NCI-H1930 (cell line): ENCODE results near the gene RSBN1.

ENCODE experiments used
- DNase-seq, 2 experiments: peaks; one replicate each; lab custom pipeline; 2025; lab: John Stamatoyannopoulos, UW

Gene RSBN1

GRCh38 chr1:113812661-113813135 is 422 bp upstream of the RSBN1 start:
- no peak for DNase-seq

- no peak for DNase-seq
Observed at GRCh38 chr1:113811156-113811887, 954 bp downstream of the RSBN1 start.

GRCh38 chr1:113809670-113810602 is 2.3 kb downstream of the RSBN1 start:
- no peak for DNase-seq

GRCh38 chr1:113808450-113809195 is 3.7 kb downstream of the RSBN1 start:
- no peak for DNase-seq

- DNase-seq, result no peak
Observed at GRCh38 chr1:113805639-113806038, 6.6 kb downstream of the RSBN1 start.

- DNase-seq, result no peak
Observed at GRCh38 chr1:113805256-113805531, 7.1 kb downstream of the RSBN1 start.

- no peak for DNase-seq
Observed at GRCh38 chr1:113804421-113805255, 7.6 kb downstream of the RSBN1 start.

- DNase-seq, result no peak
Observed at GRCh38 chr1:113802367-113803007, 9.8 kb downstream of the RSBN1 start.

- no peak for DNase-seq
Observed at GRCh38 chr1:113800487-113800886, 11.8 kb downstream of the RSBN1 start.

- DNase-seq, result no peak
Observed at GRCh38 chr1:113797472-113797871, 14.8 kb downstream of the RSBN1 start.

GRCh38 chr1:113793878-113794834 is 18.1 kb downstream of the RSBN1 start:
- DNase-seq, result no peak

GRCh38 chr1:113792986-113793385 is 19.3 kb downstream of the RSBN1 start:
- DNase-seq, result no peak

GRCh38 chr1:113792471-113792870 is 19.8 kb downstream of the RSBN1 start:
- DNase-seq, result no peak

- DNase-seq, result no peak
Observed at GRCh38 chr1:113788802-113789201, 23.5 kb downstream of the RSBN1 start.

GRCh38 chr1:113787663-113788062 is 24.6 kb downstream of the RSBN1 start:
- no peak for DNase-seq

- DNase-seq, result no peak
Observed at GRCh38 chr1:113786069-113786468, 26.2 kb downstream of the RSBN1 start.

- DNase-seq, result no peak
Observed at GRCh38 chr1:113784104-113784779, 28.0 kb downstream of the RSBN1 start.

GRCh38 chr1:113783254-113784103 is 28.8 kb downstream of the RSBN1 start:
- DNase-seq, result no peak
